ENCODE measurements around the gene ATF1.
"Not testable (repeated sequence)": the region's sequence is repeated elsewhere in the genome, so short reads cannot be mapped to it uniquely, and the experiment has no call there.

Gene ATF1

DNA sequence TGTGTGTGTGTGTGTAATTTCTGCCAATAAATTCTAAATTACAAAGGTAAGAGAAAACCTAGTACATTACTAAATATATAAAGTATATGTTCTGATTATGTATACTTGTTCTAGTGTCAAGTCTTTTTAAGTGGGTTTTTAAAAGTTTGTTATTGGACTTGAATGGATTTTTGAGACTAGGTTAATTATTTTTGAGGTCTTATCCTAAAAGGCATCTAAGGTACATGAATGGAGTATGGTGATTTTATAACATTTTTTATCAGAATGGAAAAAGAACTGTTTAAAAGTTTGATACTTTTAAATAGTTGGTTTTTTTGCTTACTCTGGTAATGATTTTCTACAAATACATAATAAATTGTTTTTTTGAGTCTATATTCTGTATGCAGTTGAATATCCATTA lies 56.3 kb downstream of the ATF1 start:
- TF ChIP-seq, protein P1, sequence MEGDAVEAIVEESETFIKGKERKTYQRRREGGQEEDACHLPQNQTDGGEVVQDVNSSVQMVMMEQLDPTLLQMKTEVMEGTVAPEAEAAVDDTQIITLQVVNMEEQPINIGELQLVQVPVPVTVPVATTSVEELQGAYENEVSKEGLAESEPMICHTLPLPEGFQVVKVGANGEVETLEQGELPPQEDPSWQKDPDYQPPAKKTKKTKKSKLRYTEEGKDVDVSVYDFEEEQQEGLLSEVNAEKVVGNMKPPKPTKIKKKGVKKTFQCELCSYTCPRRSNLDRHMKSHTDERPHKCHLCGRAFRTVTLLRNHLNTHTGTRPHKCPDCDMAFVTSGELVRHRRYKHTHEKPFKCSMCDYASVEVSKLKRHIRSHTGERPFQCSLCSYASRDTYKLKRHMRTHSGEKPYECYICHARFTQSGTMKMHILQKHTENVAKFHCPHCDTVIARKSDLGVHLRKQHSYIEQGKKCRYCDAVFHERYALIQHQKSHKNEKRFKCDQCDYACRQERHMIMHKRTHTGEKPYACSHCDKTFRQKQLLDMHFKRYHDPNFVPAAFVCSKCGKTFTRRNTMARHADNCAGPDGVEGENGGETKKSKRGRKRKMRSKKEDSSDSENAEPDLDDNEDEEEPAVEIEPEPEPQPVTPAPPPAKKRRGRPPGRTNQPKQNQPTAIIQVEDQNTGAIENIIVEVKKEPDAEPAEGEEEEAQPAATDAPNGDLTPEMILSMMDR (IDR thresholded peaks at IDR 0.05; ENCODE audit: low read depth, low read length) = no peak

GRCh38 chr12:50822082-50822481 lies 58.2 kb downstream of the ATF1 start:
- no peak for DNase-seq (ENCODE audit: low read depth in 2 of 2)
- TF ChIP-seq, protein P1 (IDR thresholded peaks at IDR 0.05; ENCODE audit: low read depth, low read length) = no peak
- H3K4me3 ChIP-seq (replicated peaks in 1 of 2; ENCODE audit: low read depth in 2 of 2, low read length in 2 of 2) = no peak overlapping the region

More for the DNA sequence above, 56.3 kb downstream of the ATF1 start:
- no peak for DNase-seq (ENCODE audit: low read depth in 2 of 2)
- H3K4me3 ChIP-seq (replicated peaks in 1 of 2; ENCODE audit: low read depth in 2 of 2, low read length in 2 of 2) = no peak overlapping the region

- DNase-seq (ENCODE audit: low read depth in 2 of 2); H3K4me3 ChIP-seq (replicated peaks in 1 of 2; ENCODE audit: low read depth in 2 of 2, low read length in 2 of 2): not testable (repeated sequence)
Observed at GRCh38 chr12:50823724-50824123, 59.8 kb downstream of the ATF1 start.

DNA sequence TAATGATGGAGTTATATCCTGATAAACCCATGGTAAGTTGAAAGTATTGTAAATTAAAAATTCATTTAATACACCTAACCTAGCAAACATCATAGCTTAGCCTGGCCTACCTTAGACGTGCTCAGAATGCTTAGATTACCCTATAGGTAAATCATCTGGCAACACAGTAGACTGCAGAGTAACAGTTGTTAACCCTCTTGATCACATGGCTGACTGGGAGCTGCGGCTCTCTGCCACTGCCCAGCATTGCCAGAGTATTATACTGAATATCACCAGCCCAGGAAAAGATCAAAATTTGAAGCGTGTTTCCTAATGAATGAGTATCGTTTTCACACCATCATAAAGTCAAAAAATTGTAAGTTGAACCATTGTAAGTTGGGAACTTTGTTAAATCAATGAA lies 61.0 kb downstream of the ATF1 start:
- no peak overlapping the region for H3K4me3 ChIP-seq (replicated peaks in 1 of 2; ENCODE audit: low read depth in 2 of 2, low read length in 2 of 2)
- no peak for DNase-seq (ENCODE audit: low read depth in 2 of 2)
- TF ChIP-seq, protein P1 (IDR thresholded peaks at IDR 0.05; ENCODE audit: low read depth, low read length) = no peak

DNA sequence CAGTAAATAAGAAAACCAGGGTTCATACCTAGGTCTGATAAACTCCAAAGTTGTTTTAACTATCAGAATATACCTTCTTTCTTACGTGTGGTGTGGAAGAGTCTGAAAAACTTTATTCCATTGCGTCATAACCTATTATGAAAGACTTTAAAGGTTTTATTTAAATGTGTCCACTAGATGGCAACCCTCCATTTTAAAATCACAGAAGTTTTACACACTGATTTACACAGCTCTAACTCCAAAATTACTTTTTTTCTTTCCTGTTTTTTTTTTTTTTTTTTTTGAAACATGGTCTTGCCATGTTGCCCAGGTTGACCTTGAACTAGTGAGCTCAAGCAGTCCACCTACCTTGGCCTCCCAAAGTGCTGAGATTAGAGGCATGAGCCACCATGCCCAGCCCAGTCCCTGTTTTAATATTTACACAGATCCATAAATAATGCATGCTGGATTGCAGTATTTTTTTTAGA lies 61.5 kb downstream of the ATF1 start:
- peak; percentile 88 to 89 for DNase-seq (ENCODE audit: low read depth in 2 of 2)
- TF ChIP-seq, protein P1 (IDR thresholded peaks at IDR 0.05; ENCODE audit: low read depth, low read length) = peak; percentile 17
- no peak overlapping the region for H3K4me3 ChIP-seq (replicated peaks in 1 of 2; ENCODE audit: low read depth in 2 of 2, low read length in 2 of 2)

DNA sequence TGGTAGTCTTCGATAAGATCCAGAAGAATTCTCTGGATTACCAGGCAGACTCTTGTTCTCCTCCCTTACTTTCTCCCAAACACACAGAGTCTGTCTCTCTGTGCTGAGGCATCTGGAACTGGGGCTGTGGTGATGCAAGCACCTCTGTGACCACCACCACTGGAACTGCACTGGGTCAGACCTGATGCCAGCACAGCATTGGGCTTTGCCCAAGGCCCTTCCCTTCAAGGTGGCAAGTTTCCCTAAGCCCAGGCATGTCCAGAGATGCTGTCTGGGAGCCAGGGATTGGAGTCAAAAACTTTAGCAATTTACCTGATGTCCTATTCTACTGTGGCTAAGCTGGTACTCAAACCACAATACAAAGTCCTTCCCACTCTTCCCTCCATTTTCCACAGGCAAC lies 64.2 kb downstream of the ATF1 start:
- no peak overlapping the region for H3K4me3 ChIP-seq (replicated peaks in 1 of 2; ENCODE audit: low read depth in 2 of 2, low read length in 2 of 2)
- TF ChIP-seq, protein P1 (IDR thresholded peaks at IDR 0.05; ENCODE audit: low read depth, low read length) = no peak
- DNase-seq (ENCODE audit: low read depth in 2 of 2) = no peak

DNA sequence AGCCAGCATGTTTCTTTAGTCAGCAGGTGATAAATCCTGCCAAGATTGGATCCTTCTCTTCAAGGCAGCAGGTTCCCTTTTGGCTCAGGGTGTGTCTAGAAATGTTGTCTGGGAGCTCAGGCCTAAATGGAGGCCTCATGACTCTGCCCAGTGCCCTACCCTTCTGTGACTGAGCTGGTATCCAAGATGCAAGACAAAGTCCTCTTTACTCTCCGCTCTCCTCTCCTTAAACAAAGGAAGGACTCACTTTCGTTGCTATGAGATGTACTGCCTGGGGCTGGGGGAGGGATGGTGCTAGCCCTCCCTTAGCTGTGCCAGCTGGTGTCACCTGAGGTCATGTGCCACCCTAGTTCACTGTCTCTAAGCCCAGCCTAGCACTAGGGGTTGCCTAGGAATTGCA lies 65.0 kb downstream of the ATF1 start:
- H3K4me3 ChIP-seq (replicated peaks in 1 of 2; ENCODE audit: low read depth in 2 of 2, low read length in 2 of 2) = no peak overlapping the region
- TF ChIP-seq, protein P1 (IDR thresholded peaks at IDR 0.05; ENCODE audit: low read depth, low read length) = no peak
- DNase-seq (ENCODE audit: low read depth in 2 of 2) = no peak

DNA sequence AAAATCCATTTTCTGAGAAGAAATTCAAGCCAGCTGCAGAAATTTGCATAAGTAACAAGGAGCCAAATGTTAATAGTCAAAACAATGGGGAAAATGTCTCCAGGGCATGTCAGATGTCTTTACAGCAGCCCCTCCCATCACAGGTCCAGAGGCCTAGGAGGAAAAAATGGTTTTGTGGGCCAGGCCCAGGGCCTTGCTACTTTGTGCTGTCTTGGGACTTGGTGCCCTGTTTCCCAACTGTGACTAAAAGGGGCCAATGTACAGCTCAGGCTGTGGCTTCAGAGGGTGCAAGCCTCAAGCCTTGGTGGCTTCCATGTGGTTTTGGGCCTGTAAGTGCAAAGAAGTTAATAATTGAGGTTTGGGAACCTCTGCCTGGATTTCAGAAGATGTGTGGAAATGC lies 69.9 kb downstream of the ATF1 start:
- DNase-seq (ENCODE audit: low read depth in 2 of 2); H3K4me3 ChIP-seq (replicated peaks in 1 of 2; ENCODE audit: low read depth in 2 of 2, low read length in 2 of 2): not testable (repeated sequence)
